Measurements from ENCODE around the gene ELF1.

DNA sequence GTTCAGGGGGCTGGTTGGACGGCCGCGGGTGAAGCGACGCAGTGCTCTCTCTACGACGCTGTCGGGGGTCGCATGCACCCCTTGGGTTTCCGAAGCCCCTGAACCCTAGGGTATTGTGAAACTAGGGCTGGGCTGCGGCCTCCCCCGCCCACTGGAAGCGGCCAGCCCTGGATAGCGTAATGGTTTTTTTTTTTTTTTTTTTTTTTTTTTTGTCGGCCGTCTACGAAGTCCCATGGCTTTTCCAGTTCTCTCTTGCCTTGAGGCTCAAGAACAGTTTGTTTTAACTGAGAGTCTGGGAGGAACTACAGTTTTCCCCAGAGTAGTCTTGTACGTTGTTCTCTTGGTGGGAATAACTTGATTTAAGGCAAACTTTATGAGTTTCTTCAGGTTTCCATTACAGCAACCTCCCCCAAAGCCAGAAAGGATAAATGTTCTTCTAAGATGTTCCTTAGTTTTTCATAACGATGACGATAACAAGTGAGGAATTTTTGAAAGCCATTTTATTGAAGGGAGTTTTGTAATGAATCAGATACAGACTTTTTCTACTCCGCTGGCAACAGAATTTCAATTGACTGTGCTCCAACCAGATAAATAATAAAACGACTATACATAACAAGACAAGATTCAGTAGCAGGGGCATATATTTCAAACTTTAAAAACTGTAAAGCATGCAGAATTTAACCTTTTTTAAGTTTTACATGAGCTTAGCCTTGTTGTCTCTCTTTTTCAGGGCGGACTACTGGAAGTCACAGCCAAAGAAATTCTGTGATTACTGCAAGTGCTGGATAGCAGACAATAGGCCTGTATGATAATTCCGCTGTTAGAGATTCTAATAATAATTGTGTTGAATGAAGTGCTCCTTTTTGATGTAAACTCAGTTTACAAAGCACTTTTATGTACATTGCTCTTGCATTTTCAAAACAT, 43.1 kb upstream of the ELF1 start:
- TF ChIP-seq, protein P1, sequence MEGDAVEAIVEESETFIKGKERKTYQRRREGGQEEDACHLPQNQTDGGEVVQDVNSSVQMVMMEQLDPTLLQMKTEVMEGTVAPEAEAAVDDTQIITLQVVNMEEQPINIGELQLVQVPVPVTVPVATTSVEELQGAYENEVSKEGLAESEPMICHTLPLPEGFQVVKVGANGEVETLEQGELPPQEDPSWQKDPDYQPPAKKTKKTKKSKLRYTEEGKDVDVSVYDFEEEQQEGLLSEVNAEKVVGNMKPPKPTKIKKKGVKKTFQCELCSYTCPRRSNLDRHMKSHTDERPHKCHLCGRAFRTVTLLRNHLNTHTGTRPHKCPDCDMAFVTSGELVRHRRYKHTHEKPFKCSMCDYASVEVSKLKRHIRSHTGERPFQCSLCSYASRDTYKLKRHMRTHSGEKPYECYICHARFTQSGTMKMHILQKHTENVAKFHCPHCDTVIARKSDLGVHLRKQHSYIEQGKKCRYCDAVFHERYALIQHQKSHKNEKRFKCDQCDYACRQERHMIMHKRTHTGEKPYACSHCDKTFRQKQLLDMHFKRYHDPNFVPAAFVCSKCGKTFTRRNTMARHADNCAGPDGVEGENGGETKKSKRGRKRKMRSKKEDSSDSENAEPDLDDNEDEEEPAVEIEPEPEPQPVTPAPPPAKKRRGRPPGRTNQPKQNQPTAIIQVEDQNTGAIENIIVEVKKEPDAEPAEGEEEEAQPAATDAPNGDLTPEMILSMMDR (IDR thresholded peaks at IDR 0.05) = no peak
- TF ChIP-seq POLR2AphosphoS5 (IDR thresholded peaks at IDR 0.05) (peak in 1 of 3 donors; percentile 20), POLR2A (IDR thresholded peaks at IDR 0.05) (no peak)
